ENCODE measurements around the gene SOX5. TPM values are rescaled to one million over a fixed set of nuclear protein-coding genes. Genes with fewer than 3 reads are reported as not detected.

Gene SOX5
- total and polyA plus RNA-seq, 9 of the 15 experiments (the other 6 are each of a cell fraction or from before 2014, with no cell fraction given), result 8.3 to 16.5 (median 11.9) TPM

DNA sequence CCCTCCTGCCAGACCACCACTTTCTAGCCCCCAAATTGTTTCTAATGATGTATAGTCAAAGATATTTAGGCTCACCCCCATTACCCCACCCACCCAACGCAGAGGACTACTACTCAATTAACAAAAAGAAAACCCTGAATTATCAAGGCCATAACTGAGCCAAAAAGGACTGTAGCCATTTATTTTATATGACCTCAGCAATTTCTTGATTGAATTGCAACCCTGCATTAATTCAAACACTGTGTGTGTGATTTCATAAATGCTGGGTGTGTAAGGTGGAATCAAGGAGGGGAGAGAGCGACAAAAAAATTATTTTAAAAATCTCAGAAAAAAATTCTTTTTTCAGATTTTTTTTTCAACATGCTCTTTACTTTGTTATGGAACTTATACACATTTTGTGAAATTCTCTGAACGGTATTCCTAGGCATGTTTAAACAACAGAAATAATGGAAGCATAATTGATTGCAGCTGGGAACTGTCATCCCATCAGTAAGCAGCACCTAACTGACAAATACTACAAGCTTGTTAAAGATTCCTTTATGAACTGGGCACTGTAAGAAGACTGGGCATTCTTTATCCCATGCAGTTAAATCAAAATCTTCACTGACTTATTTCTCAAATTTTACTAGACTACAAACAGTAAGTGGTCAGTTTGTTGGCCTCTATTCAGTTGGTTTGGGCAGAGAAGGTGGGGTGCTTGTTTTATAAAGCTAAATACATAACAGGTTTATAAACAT, 179.1 kb downstream of the SOX5 start:
- CTCF ChIA-PET (ENCODE audit: low intra/inter-chr PET ratio), result no interaction called here
- BruUV-seq (replicated peaks), result no TSS peak
- no peak for FAIRE-seq

DNA sequence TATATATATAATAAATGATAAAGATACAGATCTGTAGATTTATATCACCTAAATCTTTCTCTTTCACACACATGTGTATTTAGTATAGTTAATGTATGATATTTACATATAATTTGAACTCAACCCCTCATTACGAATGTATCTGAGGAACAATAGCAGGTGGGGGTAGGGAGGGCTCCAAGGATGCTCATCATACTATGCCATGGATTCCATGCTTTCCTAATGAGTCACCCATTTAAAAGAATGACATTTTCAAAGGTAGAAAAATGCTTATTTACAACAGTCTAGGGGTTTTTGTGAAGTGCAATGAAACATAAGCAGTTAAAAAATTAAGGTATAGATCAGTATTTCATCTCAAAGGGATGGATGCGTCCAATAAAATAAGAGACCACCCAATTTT, 181.6 kb downstream of the SOX5 start:
- H3K4me3 ChIP-seq, result no peak overlapping the region
- no peaks in the 10 kb centered on the region for H3K9me3 ChIP-seq (replicated peaks; ENCODE audit: control insufficient read depth, insufficient read depth, low read depth, low read length)
- intact Hi-C loops (cut with micrococcal nuclease), result no loop called here
- no peaks in the 10 kb centered on the region for H3K9me1 ChIP-seq (ENCODE audit: control insufficient read depth, insufficient read depth, low read length)
- in situ Hi-C loops (cut with MboI), result no loop called here
- WGBS (ENCODE audit: insufficient coverage, low coverage, missing lambda C conversion rate), result 76% methylated on average over 2 of the region's 2 CpGs
- no peak for ATAC-seq
- DNase-seq (ENCODE audit: extremely low read depth in 1 of 4, low spot score in 3 of 4), result no peak
- H3K36me3 ChIP-seq (ENCODE audit: control insufficient read depth, insufficient read depth, low read length), result no peaks in the 10 kb centered on the region
- no peak overlapping the region for H3K9ac ChIP-seq (ENCODE audit: insufficient read depth in 1 of 2, low read depth in 2 of 2, low read length in 2 of 2)
- TF ChIP-seq GABPB2 (CRISPR knock-in tag; conservative IDR thresholded peaks at IDR 0.05) (no peak), BCOR (IDR thresholded peaks at IDR 0.05) (no peak), ZNF551 (CRISPR knock-in tag; IDR thresholded peaks at IDR 0.05) (no peak), ZNF707 (CRISPR knock-in tag; conservative IDR thresholded peaks at IDR 0.05) (no peak), ARHGAP35 (IDR thresholded peaks at IDR 0.05; ENCODE audit: partially characterized antibody) (no peak), ZBTB1 (CRISPR knock-in tag; IDR thresholded peaks at IDR 0.05; ENCODE audit: borderline replicate concordance, low read depth) (no peak), POLR2B (IDR thresholded peaks at IDR 0.05; ENCODE audit: low read depth, partially characterized antibody) (no peak), SMAD2 (IDR thresholded peaks at IDR 0.05; ENCODE audit: low read depth, low read length) (no peak), NFIX (CRISPR knock-in tag; IDR thresholded peaks at IDR 0.05; ENCODE audit: low read depth) (no peak), NR3C1 (CRISPR knock-in tag; IDR thresholded peaks at IDR 0.05) (no peak), HNRNPH1 (optimal IDR thresholded peaks at IDR 0.05; ENCODE audit: low read depth, low read length) (no peak), PRMT5 (CRISPR knock-in tag; IDR thresholded peaks at IDR 0.05) (no peak)
- H2AFZ ChIP-seq (ENCODE audit: low read depth, low read length), result no peak overlapping the region
- POLR2A ChIA-PET, result no interaction called here
- no TSS peak for BruUV-seq (replicated peaks)
- H3K4me1 ChIP-seq (replicated peaks in 1 of 2; ENCODE audit: control insufficient read depth in 2 of 2, insufficient read depth in 2 of 2, low read length in 2 of 2), result no peaks in the 10 kb centered on the region
- no peaks in the 10 kb centered on the region for H3K27me3 ChIP-seq (ENCODE audit: control insufficient read depth in 2 of 2, insufficient read depth in 2 of 2, low read length in 2 of 2)
- H3K27ac ChIP-seq (ENCODE audit: extremely low read depth, low read depth, low read length), result no peak overlapping the region
- H4K20me1 ChIP-seq (replicated peaks; ENCODE audit: control insufficient read depth, insufficient read depth, low read length), result no peaks in the 10 kb centered on the region
- CTCF ChIA-PET (ENCODE audit: low intra/inter-chr PET ratio), result no interaction called here
- no peaks in the 10 kb centered on the region for H3K79me2 ChIP-seq (ENCODE audit: control insufficient read depth, insufficient read depth, low read length)
- no peak for FAIRE-seq
- no peak overlapping the region for H3K4me2 ChIP-seq (ENCODE audit: insufficient read depth, low read length)

More for the DNA sequence above, 179.1 kb downstream of the SOX5 start:
- Histone ChIP-seq H4K20me1 (replicated peaks; ENCODE audit: control insufficient read depth, insufficient read depth, low read length) (no peaks in the 10 kb centered on the region), H3K79me2 (ENCODE audit: control insufficient read depth, insufficient read depth, low read length) (no peaks in the 10 kb centered on the region), H3K4me1 (replicated peaks in 1 of 2; ENCODE audit: control insufficient read depth in 2 of 2, insufficient read depth in 2 of 2, low read length in 2 of 2) (no peaks in the 10 kb centered on the region), H3K27ac (ENCODE audit: extremely low read depth, low read depth, low read length) (no peak overlapping the region), H3K9me3 (replicated peaks; ENCODE audit: control insufficient read depth, insufficient read depth, low read depth, low read length) (no peaks in the 10 kb centered on the region), H3K4me3 (no peak overlapping the region), H3K9me1 (ENCODE audit: control insufficient read depth, insufficient read depth, low read length) (no peaks in the 10 kb centered on the region), H3K9ac (ENCODE audit: insufficient read depth in 1 of 2, low read depth in 2 of 2, low read length in 2 of 2) (no peak overlapping the region), H2AFZ (ENCODE audit: low read depth, low read length) (peak overlapping the region; percentile 93), H3K27me3 (ENCODE audit: control insufficient read depth in 2 of 2, insufficient read depth in 2 of 2, low read length in 2 of 2) (no peaks in the 10 kb centered on the region), H3K4me2 (ENCODE audit: insufficient read depth, low read length) (no peak overlapping the region), H3K36me3 (ENCODE audit: control insufficient read depth, insufficient read depth, low read length) (no peaks in the 10 kb centered on the region)
- ATAC-seq, result no peak
- no peak for TF ChIP-seq ZNF766 (CRISPR knock-in tag; conservative IDR thresholded peaks at IDR 0.05)
- POLR2A ChIA-PET, result interaction anchor here (0.9 to 1.4 kb wide), 2 partner anchors 11 to 27 kb away, joined by 3 to 7 read pairs; no protein-coding TSS in a partner anchor
- WGBS (ENCODE audit: insufficient coverage, low coverage, missing lambda C conversion rate), result 65% methylated on average over 3 of the region's 3 CpGs
- no peak for DNase-seq (ENCODE audit: extremely low read depth in 1 of 4, low spot score in 3 of 4)
- intact Hi-C loops (cut with micrococcal nuclease), result no loop called here
- in situ Hi-C loops (cut with MboI), result no loop called here
